CD4-positive, alpha-beta T cell treated with Interleukin-4 for 4 hours (primary cell): Measurements from ENCODE around the gene UROD.
"Not testable (repeated sequence)": the region's sequence is repeated elsewhere in the genome, so short reads cannot be mapped to it uniquely, and the experiment has no call there.

Source experiments
- DNase-seq: peaks from one replicate; pipeline ENCODE4 v3.0.0-alpha.2; 2020

Gene UROD

DNA sequence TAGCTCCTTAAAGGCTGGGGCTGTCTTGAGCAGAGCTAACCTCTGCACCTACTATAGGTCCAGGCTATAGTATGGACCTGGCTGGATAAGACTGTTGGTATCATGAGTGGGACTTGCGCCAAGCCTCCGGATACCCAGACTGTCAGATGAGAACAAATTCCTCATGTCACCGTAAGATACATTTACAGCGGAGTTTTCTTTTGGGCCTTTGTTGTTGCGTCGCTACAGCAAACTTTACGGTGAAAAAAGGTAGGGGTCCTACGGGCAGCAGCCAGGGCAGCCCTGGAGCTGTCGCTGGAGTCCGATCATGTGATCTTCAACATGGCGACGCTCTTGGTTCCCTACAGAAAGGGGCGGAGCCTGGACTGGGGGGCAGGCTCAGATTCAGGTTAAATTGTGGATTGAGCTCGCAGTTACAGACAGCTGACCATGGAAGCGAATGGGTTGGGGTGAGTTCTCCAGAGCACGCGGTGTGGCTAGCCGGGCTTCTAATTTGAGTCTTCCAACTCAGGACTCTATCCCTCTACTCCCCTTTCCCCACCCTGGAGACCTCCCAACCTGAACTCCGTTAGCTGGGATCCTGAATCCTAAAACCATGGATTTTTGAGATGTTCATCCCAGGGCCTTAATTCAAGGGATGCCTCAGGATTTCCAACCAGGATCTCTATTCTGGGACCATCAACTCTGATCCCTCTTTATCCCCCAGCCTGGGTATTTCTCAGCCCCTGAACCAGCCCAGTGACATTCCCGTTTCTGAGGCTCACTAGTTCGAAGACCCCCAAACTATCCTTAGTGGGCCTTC lies at the start of gene UROD:
TSS of gene UROD (plus strand) at position 418 of the 802 bp plus-strand sequence. CDS start at position 430, 12 bp downstream.
- peak; percentile 93 for DNase-seq

DNA sequence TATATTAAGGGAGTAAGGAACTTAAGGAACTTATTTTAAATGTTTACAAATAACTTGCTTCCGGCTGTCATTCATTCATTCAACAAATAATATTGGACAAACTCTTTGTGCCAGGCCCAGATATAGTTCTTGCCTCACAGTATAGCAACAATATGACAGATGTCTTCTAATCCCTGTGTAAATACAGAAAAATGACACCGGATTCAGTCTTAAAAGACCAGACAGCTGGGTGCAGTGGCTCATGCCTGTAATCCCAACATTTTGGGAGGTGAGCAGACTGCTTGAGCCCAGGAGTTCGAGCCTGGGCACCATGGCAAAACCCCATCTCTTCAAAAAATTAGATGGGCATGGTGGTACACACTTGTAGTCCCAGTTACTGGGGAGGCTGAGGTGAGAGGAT lies 49.3 kb upstream of the UROD start:
- no peak for DNase-seq

DNA sequence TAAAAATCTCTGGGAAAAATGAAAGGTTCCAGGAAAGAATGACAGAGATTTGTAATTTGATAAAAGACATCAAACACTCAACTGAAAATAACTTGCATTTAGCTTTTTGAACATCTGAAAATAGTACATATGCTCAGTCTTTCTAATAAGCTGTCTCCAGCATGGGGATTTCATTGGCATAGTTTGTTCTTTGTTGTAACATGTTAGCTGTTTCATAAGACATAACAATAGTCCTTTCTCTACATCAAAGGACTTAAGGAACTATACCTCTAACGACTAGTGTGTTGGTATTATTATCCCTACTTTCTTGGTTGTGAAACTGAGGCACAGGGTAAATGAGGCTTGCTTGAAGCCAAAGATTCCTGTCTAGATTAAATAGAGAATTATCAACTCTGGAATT lies 47.7 kb upstream of the UROD start:
- DNase-seq: no peak

DNA sequence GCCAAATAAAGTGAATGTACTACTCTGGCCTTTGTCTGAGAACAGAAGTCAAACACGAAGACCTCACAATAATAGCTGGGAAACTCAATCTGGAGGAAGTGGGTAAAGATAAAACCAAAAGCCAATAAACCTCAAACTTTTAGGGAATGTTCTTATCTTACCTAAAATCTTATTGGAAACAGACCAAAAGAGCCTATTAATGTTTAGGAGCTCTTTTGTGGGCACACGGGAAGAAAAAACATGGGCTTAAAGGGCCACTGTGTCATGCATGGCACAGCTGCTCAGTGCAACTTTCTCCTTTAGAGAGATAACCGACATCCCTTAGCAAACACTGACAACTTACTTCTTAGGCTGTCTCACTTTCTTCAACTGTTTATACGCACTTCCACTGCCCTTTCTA lies 41.7 kb upstream of the UROD start:
- DNase-seq: no peak

DNA sequence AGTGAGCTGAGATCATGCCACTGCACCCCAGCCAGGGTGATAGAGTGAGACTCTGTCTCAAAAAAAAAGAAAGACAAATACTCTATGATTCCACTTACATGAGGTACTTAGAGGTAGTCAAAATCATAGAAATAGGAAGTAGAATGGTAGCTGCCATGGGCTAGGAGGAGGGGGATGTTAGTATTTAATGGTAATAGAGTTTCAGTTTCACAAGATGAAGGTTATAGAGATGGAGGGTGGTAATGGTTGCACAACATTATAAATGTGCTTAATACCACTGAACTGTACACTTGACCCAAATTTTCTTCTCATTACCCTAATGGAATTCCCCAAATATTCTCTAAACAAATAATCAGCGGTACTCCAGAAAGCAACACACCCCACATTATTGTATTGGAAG lies 38.4 kb upstream of the UROD start:
- no peak for DNase-seq

DNA sequence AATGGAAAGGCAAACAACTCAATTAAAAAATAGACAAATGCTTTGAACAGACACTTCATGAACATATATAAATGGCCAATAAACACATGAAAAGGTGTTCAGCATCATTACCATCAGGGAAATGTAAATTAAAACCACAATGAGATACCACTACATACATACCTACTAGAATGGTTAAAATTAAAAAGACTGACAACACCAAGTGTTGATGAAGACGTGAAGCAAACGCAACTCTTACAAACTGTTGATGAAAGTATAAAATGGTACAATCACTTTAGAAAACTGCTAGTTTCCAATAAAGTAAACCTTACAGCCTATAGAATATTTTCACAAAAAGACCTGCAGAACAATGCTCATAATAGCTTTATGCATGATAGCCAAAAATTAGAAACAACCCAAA lies 35.8 kb upstream of the UROD start:
- DNase-seq: no peak

DNA sequence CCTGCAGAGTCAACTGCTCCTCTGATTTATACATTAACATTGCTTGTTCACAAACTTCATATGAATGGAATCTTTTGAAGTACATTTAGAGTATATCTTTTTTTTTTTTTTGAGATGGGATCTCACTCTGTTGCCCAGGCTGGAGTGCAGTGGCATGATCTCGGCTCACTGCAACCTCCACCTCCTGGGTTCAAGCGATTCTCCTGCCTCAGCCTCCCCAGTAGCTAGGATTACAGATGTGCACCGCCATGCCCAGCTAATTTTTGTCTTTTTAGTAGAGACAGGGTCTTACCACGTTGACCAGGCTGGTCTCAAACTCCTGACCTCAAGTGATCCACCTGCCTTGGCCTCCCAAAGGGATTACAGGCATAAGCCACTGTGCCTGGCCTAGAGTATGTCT lies 34.7 kb upstream of the UROD start:
- not testable (repeated sequence) for DNase-seq

DNA sequence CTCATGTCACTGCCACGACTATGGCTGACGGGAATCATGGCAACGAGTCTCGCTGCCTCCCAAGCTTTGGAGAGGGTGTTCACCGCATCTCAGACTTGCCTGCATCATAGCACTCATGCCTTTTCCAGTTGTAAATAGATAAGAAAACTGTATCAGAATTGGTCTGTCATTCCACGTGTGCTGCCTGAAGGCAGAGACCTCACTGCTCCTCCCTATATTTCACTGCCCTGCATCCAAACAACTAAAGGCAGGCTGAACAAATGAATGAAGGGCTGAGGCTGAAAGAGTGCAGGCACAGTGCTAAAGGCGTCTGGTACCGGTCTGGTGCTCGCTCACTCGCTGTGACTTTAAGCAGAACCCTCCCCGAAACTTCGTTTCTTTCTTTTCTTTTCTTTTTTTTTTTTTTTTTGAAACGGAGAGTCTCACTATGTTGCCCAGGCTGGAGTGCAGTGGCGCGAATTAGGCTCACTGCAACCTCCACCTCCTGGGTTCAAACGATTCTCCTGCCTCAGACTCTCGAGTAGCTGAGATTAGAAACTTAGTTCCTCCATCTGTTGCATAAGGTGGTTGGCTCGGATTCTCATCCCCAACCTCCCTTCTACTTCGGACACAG lies 26.2 kb upstream of the UROD start:
- no peak for DNase-seq

DNA sequence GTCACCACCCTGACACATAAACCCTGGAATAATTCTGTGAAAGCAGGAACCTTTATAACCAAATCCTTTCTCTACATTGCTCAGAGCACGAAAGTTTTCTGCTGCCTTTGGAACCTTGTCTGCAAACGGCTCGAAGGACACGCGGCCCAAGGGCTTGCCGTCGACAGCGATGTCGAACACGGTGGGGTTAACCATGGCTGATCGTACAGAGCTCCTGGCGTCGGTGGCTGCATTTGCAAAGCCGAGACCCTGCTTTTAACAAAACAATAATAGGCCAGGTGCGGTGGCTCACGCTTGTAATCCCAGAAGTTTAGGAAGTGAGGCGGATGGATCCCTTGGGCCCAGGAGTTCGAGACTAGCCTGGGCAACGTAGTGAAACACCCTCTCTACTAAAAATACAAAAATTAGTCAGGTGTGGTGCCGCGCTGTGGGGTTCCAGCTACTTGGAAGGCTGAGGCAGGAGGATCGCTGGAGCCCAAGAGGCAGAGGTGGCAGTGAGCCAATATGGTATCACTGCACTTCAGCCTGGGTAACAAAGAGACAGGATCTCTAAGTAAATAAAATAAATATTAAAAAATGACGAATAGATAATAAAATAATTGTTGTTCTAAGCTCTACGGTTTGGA lies 23.4 kb upstream of the UROD start:
- DNase-seq: no peak

DNA sequence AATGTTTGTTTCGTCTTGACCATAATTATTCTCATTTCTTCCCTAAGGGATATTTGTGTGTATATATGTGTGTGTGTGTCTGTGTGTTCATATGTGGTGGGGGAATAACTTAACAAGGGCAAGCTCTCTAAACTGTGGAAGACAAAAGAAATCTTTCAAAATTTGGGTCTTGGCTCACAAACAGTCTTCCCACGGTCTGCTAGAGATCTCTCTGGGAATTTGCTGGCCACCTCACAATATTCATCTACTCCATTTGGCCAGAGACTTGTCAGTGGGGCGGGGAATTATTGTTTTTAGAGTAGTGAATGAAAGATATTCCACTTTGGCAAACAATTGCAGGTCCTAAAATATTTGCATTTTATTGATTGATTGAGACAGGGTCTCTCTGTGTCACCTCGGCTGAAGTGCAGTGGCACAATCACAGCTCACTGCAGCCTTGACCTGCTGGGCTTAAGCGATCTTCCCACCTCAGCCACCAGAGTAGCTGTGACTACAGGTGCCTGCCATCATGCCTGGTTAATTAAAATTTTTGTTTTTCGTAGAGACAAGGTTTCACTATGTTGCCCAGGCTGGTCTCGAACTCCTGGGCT lies 17.6 kb upstream of the UROD start:
- DNase-seq: no peak

DNA sequence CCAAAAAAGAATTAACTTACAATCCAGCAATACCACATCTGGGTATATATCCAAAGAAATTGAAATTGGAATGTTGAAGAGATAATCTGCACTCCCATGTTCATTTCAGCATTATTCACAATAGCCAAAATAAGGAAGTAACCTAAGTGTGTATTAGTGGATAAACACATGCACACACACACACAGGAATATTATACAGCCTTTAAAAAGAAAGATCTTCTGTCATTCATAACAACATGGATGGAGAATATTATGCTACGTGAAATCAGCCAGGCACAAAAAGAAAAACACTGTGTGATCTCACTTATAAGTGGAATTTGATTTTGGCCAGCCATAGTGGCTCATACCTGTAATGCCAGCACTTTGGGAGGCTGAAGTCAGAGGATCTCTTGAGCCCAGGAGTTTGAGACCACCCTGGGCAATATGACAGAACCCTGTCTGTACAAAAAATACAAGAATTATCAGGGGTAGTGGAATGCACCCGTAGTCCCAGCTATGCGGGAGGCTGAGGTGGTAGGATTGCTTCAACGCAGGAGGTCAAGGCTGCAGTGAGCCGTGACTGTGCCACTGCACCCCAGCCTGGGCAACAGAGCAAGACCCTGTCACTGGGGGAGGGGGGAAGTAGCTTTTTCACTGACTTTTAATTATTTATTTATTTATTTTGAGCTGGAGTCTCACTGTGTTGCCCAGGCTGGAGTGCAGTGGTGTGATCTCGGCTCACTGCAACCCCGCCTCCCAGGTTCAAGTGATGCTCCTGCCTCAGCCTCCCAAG lies 16.4 kb upstream of the UROD start:
- no peak for DNase-seq

DNA sequence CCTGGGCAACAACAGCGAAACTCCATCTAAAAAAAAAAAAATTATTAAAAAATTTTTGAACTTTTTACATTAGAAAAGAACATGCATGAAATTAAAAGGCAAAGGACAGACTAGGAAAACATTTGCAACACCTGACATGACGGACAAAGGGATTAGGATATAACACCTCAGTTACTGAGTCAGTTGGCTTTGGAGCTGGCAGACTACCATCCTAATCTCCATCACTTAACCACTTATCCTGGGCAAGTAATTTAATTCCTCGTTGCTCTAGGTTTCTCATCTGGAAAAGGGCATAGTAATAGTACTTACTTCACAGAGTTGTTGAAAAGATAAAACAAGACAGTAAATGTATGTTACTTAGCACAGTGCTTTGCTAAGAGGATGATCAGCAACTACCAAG lies 12.8 kb upstream of the UROD start:
- DNase-seq: no peak

DNA sequence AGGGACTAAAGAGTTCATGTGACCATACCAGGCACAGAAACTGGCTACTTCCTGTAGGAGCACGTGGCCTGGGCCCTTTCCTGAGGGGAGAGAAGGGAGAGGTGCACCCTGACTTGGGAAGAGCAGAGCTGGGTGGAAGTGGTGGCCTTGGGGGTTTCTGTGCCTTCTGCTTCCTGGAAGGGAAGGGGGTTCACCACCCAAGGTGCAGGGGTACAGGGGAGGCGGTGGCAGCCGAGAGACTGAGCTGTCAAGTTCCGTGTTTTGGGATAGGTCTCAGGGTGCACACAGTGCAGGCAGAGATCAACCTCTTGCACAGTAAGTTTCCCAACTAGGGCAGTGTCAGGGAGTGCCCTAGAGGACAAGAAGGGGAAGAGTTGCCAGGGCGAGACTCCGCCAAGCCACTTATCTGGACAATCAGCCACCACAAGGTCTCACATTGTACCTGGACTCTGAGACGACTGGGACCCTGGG lies 11.0 kb upstream of the UROD start:
- DNase-seq: no peak

DNA sequence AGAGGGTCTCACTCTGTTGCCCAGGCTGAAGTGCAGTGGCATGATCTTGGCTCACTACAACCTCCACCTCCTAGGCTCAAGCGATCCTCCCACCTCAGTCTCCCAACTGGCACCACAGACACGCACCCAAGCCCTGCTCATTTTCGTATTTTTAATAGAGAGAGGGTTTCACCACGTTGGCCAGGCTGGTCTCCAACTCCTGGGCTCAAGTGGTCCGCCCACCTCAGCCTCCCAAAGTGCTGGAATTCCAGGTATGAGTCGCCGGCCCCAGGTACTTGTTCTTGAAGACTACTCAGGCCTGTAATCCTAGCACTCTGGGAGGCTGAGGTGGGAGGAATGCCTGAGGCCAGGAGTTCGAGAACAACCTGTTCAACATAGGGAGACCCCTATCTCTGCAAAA lies 10.5 kb upstream of the UROD start:
- DNase-seq: not testable (repeated sequence)

DNA sequence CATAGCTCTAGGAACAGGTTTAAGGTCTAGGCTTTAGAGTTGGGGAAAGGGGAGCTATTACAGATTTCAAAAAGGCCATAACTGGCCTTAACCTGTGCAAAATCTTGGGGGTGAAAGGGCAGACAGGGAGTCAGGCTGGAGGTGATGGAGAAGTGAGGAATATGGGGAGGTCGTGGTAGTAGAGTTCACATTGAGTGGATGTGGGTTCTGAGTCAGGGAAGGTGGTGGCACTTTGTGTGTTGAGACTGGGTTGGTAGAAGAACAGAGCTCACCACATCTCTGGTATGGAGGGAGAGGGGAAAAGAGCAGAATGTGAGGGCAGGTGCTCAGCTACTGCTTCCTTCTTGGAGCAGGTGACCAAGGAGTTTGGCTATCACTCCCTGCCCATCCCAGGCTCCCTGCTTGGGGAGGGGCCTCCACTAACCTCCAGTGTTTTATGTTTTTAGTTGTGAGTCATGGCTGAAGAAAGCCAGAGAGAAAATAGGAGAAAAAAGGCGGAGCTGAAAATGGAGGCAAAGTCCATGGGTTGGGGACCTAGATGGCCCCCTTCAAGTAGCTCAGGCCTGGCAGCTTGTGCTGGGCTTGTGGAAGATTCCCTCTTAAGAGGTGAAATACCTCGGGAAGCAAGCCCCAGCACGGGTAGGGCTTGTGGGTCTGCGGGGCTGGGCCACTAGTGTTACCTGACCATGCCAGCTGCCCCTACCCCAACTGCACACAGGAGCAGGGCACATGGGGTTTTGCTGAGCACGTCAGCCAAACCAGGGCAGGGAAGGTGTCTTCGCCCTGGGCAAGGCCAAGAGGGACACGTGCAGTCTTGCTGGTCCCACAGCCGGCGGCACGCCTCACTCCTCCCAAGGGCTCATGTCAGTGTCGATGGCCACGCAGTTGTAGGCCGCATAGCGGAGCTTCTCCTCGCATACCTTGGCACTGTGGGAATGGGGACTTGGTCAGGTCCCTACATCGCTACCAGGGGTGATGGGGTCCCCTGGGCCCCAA lies 9.1 kb upstream of the UROD start:
- DNase-seq: no peak

DNA sequence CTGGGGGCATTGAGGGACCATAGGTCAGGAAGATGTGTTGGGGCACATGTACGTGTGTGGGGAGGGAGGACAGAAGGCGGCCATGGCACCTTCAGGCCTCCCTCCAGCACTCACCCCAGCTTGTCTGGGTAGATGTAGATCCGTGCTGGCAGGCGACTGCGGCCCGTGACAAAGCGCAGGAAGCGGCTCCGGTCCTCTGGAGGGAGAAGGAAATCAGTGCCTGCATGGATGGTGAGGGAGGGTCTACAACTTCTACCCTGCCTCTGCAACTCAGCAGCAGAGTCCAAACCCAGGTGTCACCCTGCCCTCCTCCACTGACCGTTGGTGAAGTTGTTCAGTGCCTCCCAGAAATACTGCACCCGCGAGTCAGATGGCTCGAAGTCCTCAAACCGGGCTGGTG lies 8.3 kb upstream of the UROD start:
- DNase-seq: no peak

DNA sequence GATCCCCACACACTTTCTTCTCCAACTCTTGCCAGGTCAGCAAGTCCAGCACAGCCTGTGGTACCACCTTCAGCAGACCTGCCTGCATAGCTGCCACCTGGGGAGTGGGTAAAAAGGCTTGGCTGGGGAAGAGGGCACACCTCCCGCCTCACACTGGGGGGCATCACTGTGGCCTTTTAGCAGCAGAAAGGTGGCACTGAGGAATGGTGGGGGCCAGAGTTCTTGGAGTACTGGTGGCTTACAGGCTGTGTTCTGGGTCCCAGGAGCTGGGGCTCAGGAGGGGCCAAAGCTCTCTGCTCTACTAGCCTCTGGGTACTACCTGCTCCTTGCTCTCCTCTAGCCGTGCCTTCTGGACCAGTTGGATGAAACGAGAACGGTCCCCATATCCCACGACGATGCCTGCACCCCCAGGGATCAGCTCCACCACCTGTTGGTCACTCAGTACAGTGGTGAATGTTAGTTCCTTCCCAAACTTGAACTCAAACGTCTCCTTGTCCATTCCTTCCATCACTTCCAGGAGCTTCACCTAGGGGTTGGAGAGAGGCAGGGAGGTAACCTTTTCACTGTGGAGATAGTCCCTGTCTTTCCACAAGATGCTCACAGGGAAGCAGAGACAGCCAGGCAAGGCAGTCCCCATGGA lies 7.7 kb upstream of the UROD start:
- no peak for DNase-seq

DNA sequence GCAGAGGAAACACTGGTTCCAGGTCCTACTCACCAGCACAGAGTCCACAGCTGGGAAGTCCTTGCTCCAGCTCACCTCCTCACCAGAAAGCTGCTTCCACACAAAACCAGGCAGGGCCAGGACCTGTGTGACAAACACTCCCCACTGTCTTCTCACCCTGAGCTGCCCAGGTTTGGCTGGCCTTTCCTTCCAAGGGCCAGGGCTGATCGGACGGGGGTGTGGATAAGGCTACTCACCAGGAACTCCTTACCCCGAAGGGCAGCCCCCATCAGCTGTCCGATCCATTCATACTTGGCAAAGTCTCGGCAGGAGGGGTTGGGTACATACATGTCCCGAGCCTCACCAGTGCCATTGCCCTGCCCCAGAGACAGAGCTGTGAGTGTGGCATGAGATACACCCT lies 6.3 kb upstream of the UROD start:
- no peak for DNase-seq

DNA sequence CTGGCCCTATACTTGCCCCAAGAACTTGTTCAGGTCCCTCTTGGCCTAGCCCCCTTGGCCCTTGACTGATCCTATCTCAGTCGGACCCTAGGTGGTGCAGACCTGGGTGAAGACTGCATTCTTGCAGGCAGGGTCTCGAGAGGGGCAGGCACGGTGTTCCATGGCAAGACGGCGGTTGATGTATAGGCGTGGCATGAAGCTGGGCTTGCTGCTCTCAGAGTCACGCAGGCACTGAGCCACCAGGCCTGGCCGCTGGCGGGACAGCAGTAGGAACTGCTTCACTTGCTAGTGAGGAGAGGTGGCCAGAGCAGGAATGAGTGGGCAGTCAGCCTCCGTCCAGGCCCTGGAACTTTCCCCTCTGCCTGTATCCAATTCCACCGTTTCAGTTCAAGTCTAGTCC lies 4.7 kb upstream of the UROD start:
- DNase-seq: no peak

DNA sequence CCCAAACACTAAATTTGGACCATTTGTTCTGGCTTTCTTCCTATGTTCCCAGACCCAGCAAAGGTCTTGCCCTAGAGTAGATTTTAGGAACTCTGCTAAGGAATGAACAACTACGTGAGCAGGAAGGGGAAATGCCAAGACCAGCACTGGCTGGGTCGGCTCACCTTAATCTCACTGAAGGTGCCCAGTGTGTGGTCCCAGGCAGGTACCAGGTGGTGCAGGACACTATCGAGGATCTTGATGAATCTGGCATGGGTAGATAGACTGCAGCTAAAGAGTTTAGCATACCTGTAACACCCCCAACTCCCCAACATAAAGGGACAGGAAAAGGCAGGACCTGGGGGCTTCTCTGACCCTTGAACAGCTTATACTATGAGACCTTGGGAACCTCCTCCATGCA lies 4.0 kb upstream of the UROD start:
- no peak for DNase-seq

DNA sequence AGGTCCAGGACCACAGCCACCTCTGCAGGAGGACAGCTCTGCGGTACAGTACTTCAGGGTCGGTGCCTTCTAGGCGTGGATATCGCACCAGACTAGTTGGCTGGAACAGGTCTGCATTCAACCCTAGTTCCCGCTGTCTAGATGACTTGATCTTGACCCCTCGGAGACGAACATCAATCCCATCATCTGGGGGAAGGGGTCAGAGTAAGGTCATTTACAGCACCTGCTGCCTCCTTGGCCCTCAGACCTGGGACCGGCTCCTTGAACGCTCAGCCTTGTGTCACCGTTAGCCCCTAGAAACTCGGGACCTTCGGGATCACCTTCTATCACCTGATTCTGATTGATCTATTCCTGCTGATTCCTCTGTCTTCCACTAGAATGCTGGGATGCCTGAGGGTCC lies 3.5 kb upstream of the UROD start:
- DNase-seq: no peak
